ENCODE measurements around the gene ADIPOR2. TPM values are rescaled to one million over a fixed set of nuclear protein-coding genes. Genes with fewer than 3 reads are reported as not detected.

The ADIPOR2 gene
- total RNA-seq, 2 experiments from 2014 or later: 43.8 to 47.3 TPM

- Mint-ChIP-seq H3K4me1 (ENCODE audit: low read depth) (no peaks in the 10 kb centered on the region), H3K27ac (no peak overlapping the region), H3K4me3 (no peak overlapping the region), H3K9me3 (no peaks in the 10 kb centered on the region), H3K36me3 (no peaks in the 10 kb centered on the region), H3K27me3 (peaks cover 21% of the 10 kb centered on the region)
- intact Hi-C loops (cut with micrococcal nuclease): no loop called here
- ChIA-PET POLR2A (no interaction called here), CTCF (no interaction called here)
- no peak for DNase-seq
Measured at GRCh38 chr12:1828856-1829255, 138.0 kb downstream of the ADIPOR2 start.

GRCh38 chr12:1829306-1829900 lies 138.5 kb downstream of the ADIPOR2 start:
- Mint-ChIP-seq H3K27ac (no peak overlapping the region), H3K4me1 (ENCODE audit: low read depth) (no peaks in the 10 kb centered on the region), H3K36me3 (no peaks in the 10 kb centered on the region), H3K9me3 (no peaks in the 10 kb centered on the region), H3K27me3 (peaks cover 24% of the 10 kb centered on the region), H3K4me3 (no peak overlapping the region)
- no peak for DNase-seq
- intact Hi-C loops (cut with micrococcal nuclease): no loop called here
- CTCF ChIA-PET: no interaction called here
- POLR2A ChIA-PET: no interaction called here

- CTCF ChIA-PET: no interaction called here
Measured at GRCh38 chr12:1830401-1830845, 139.6 kb downstream of the ADIPOR2 start.

GRCh38 chr12:1830981-1831963 lies 140.4 kb downstream of the ADIPOR2 start:
- intact Hi-C loops (cut with micrococcal nuclease): no loop called here
- ChIA-PET POLR2A (no interaction called here), CTCF (no interaction called here)
- Mint-ChIP-seq H3K27ac (no peak overlapping the region), H3K4me3 (no peak overlapping the region), H3K27me3 (peaks cover 26% of the 10 kb centered on the region), H3K4me1 (ENCODE audit: low read depth) (no peaks in the 10 kb centered on the region), H3K36me3 (no peaks in the 10 kb centered on the region), H3K9me3 (no peaks in the 10 kb centered on the region)
- DNase-seq: peak; percentile 36

More at GRCh38 chr12:1830401-1830845, 139.6 kb downstream of the ADIPOR2 start:
- H3K36me3 Mint-ChIP-seq: no peaks in the 10 kb centered on the region
- DNase-seq: no peak
- no peaks in the 10 kb centered on the region for H3K4me1 Mint-ChIP-seq (ENCODE audit: low read depth)
- H3K27ac Mint-ChIP-seq: no peak overlapping the region
- no peak overlapping the region for H3K4me3 Mint-ChIP-seq
- H3K9me3 Mint-ChIP-seq: no peaks in the 10 kb centered on the region
- intact Hi-C loops (cut with micrococcal nuclease): no loop called here
- peaks cover 26% of the 10 kb centered on the region for H3K27me3 Mint-ChIP-seq
- POLR2A ChIA-PET: no interaction called here

GRCh38 chr12:1832801-1833595 lies 142.1 kb downstream of the ADIPOR2 start:
- ChIA-PET CTCF (no interaction called here), POLR2A (no interaction called here)
- Mint-ChIP-seq H3K4me3 (no peak overlapping the region), H3K27ac (no peak overlapping the region), H3K4me1 (ENCODE audit: low read depth) (no peaks in the 10 kb centered on the region), H3K27me3 (peaks cover 26% of the 10 kb centered on the region), H3K36me3 (no peaks in the 10 kb centered on the region), H3K9me3 (no peaks in the 10 kb centered on the region)
- no peak for DNase-seq
- intact Hi-C loops (cut with micrococcal nuclease): no loop called here

GRCh38 chr12:1833596-1834028 lies 142.7 kb downstream of the ADIPOR2 start:
- no peak for DNase-seq
- Mint-ChIP-seq H3K4me3 (no peak overlapping the region), H3K9me3 (no peaks in the 10 kb centered on the region), H3K27me3 (peaks cover 26% of the 10 kb centered on the region), H3K27ac (no peak overlapping the region), H3K36me3 (no peaks in the 10 kb centered on the region), H3K4me1 (ENCODE audit: low read depth) (no peaks in the 10 kb centered on the region)
- ChIA-PET CTCF (interaction anchor here (1.3 kb wide), 1 partner anchor 106 kb away, joined by 4 read pairs; no protein-coding TSS in a partner anchor), POLR2A (no interaction called here)
- intact Hi-C loops (cut with micrococcal nuclease): no loop called here

- peaks cover 26% of the 10 kb centered on the region for H3K27me3 Mint-ChIP-seq
- intact Hi-C loops (cut with micrococcal nuclease): no loop called here
- POLR2A ChIA-PET: no interaction called here
- no peaks in the 10 kb centered on the region for H3K36me3 Mint-ChIP-seq
- no peaks in the 10 kb centered on the region for H3K9me3 Mint-ChIP-seq
- H3K4me1 Mint-ChIP-seq (ENCODE audit: low read depth): no peaks in the 10 kb centered on the region
- CTCF ChIA-PET: interaction anchor here (1.3 kb wide), 1 partner anchor 106 kb away, joined by 4 read pairs; no protein-coding TSS in a partner anchor
- no peak for DNase-seq
- no peak overlapping the region for H3K4me3 Mint-ChIP-seq
- no peak overlapping the region for H3K27ac Mint-ChIP-seq
Measured at GRCh38 chr12:1834186-1834925, 143.5 kb downstream of the ADIPOR2 start.

GRCh38 chr12:1835211-1836131 lies 144.6 kb downstream of the ADIPOR2 start:
- CTCF ChIA-PET: no interaction called here
- POLR2A ChIA-PET: no interaction called here
- no peaks in the 10 kb centered on the region for H3K4me1 Mint-ChIP-seq (ENCODE audit: low read depth)
- no peak overlapping the region for H3K27ac Mint-ChIP-seq
- intact Hi-C loops (cut with micrococcal nuclease): no loop called here
- H3K4me3 Mint-ChIP-seq: no peak overlapping the region
- no peak for DNase-seq
- H3K36me3 Mint-ChIP-seq: no peaks in the 10 kb centered on the region
- no peaks in the 10 kb centered on the region for H3K9me3 Mint-ChIP-seq
- peaks cover 24% of the 10 kb centered on the region for H3K27me3 Mint-ChIP-seq

- no peak overlapping the region for H3K27ac Mint-ChIP-seq
- H3K4me3 Mint-ChIP-seq: no peak overlapping the region
- H3K9me3 Mint-ChIP-seq: no peaks in the 10 kb centered on the region
- DNase-seq: no peak
- H3K4me1 Mint-ChIP-seq (ENCODE audit: low read depth): no peaks in the 10 kb centered on the region
- ChIA-PET CTCF (no interaction called here), POLR2A (no interaction called here)
- no peaks in the 10 kb centered on the region for H3K36me3 Mint-ChIP-seq
- peaks cover 16% of the 10 kb centered on the region for H3K27me3 Mint-ChIP-seq
- intact Hi-C loops (cut with micrococcal nuclease): no loop called here
Measured at GRCh38 chr12:1836241-1836803, 145.5 kb downstream of the ADIPOR2 start.

GRCh38 chr12:1836854-1837421 lies 146.1 kb downstream of the ADIPOR2 start:
- CTCF ChIA-PET: no interaction called here
- Mint-ChIP-seq H3K9me3 (no peaks in the 10 kb centered on the region), H3K4me1 (ENCODE audit: low read depth) (no peaks in the 10 kb centered on the region), H3K36me3 (no peaks in the 10 kb centered on the region), H3K4me3 (no peak overlapping the region), H3K27me3 (peaks cover 16% of the 10 kb centered on the region), H3K27ac (no peak overlapping the region)
- no peak for DNase-seq
- intact Hi-C loops (cut with micrococcal nuclease): no loop called here
- POLR2A ChIA-PET: no interaction called here

Measured in activated CD4-positive, alpha-beta memory T cell treated with anti-CD3 and anti-CD28 coated beads for 36 hours (primary cell).